Smooth muscle cell (in vitro differentiated cells): ENCODE data around the gene ARHGAP6. TPM values are rescaled to one million over a fixed set of nuclear protein-coding genes. Genes with fewer than 3 reads are reported as not detected.

Experiments
- DNase-seq: peaks from one replicate; lab custom pipeline; 2025; ENCODE audit not compliant: unreplicated experiment; lab: John Stamatoyannopoulos, UW
- H2AFZ ChIP-seq: fragments of 200-600 bp; sonication (generic); 2 replicates; pipeline ENCODE4 v1.6.0; 2016; ENCODE audit warnings: antibody characterized with exemption, low read depth, mild to moderate bottlenecking
- H3F3A ChIP-seq: fragments of 200-600 bp; sonication (generic); 2 replicates; pipeline ENCODE4 v1.6.0; 2017; ENCODE audit warnings: antibody characterized with exemption, low read depth
- H3K27ac ChIP-seq: fragments of 200-600 bp; sonication (generic); 2 replicates; pipeline ENCODE4 v1.5.1; 2016; ENCODE audit warnings: low read depth, mild to moderate bottlenecking
- H3K27me3 ChIP-seq: fragments of 200-600 bp; sonication (generic); 2 replicates; pipeline ENCODE4 v1.6.1; 2016; ENCODE audit warnings: low read depth, mild to moderate bottlenecking
- H3K36me3 ChIP-seq: fragments of 200-600 bp; sonication (generic); 2 replicates; pipeline ENCODE4 v1.5.1; 2016; ENCODE audit warnings: low read depth
- H3K4me1 ChIP-seq: fragments of 200-600 bp; sonication (generic); 2 replicates; pipeline ENCODE4 v1.5.1; 2016; ENCODE audit warnings: low read depth
- H3K4me2 ChIP-seq: fragments of 200-600 bp; sonication (generic); 2 replicates; pipeline ENCODE4 v1.6.0; 2016; ENCODE audit warnings: mild to moderate bottlenecking
- H3K4me3 ChIP-seq: fragments of 200-600 bp; sonication (generic); 2 replicates; pipeline ENCODE4 v1.5.1; 2016; ENCODE audit warnings: mild to moderate bottlenecking
- H3K79me2 ChIP-seq: fragments of 200-600 bp; sonication (generic); 2 replicates; pipeline ENCODE4 v1.6.0; 2016; ENCODE audit warnings: low read depth, mild to moderate bottlenecking
- H3K9ac ChIP-seq: fragments of 200-600 bp; sonication (generic); 2 replicates; pipeline ENCODE4 v1.6.0; 2016; ENCODE audit warnings: low read depth
- H3K9me3 ChIP-seq: fragments of 200-600 bp; sonication (generic); replicated peaks from 2 replicates; pipeline ENCODE4 v1.5.1; 2016; ENCODE audit warnings: low read depth
- H4K20me1 ChIP-seq: fragments of 200-600 bp; sonication (generic); 2 replicates; pipeline ENCODE4 v1.6.0; 2016; ENCODE audit warnings: low read depth
- CTCF ChIP-seq: fragments of 200-600 bp; sonication (generic); IDR thresholded peaks from 2 replicates; pipeline ENCODE4 v1.5.1; 2017; ENCODE audit warnings: borderline replicate concordance, mild to moderate bottlenecking, antibody characterized with exemption; ENCODE audit not compliant: insufficient read depth, poor library complexity, severe bottlenecking
- WGBS: methylation state at CpG from one replicate; pipeline ENCODE4 v1.1.7; 2016; ENCODE audit warnings: low lambda C conversion rate; 5-methylcytosine and 5-hydroxymethylcytosine counted together
- polyA plus RNA-seq: library from polyadenylated mRNA; unstranded; fragments of >200 nt; fragmentation: Nextera tagmentation; extraction: Ambion mirVana; gene quantifications from 2 replicates; pipeline ENCODE4 v1.2.1, GENCODE V29; 2016
- total RNA-seq: library from RNA; depleted of rRNA; stranded (reverse); fragments of >200 nt; gene quantifications from 2 replicates; pipeline ENCODE4 v1.2.3, GENCODE V29; 2014

The ARHGAP6 gene
- total and polyA plus RNA-seq, 2 experiments from 2014 or later, result 0.55 to 0.90 TPM

- Histone ChIP-seq H3K36me3 (no peaks in the 10 kb centered on the region), H2AFZ (no peak overlapping the region), H4K20me1 (no peaks in the 10 kb centered on the region), H3K27me3 (no peaks in the 10 kb centered on the region), H3K79me2 (no peaks in the 10 kb centered on the region), H3K9me3 (no peaks in the 10 kb centered on the region), H3K27ac (no peak overlapping the region), H3K4me3 (no peak overlapping the region), H3K9ac (no peak overlapping the region), H3F3A (no peaks in the 10 kb centered on the region), H3K4me1 (no peaks in the 10 kb centered on the region), H3K4me2 (no peak overlapping the region)
- DNase-seq, result no peak
- no peak for TF ChIP-seq CTCF
- 28% methylated on average over 2 of the region's 2 CpGs for WGBS
Measured at GRCh38 chrX:11282043-11282442, 383.7 kb downstream of the ARHGAP6 start.

- Histone ChIP-seq H3F3A (no peaks in the 10 kb centered on the region), H3K27ac (no peak overlapping the region), H2AFZ (no peak overlapping the region), H3K9me3 (no peaks in the 10 kb centered on the region), H3K79me2 (no peaks in the 10 kb centered on the region), H3K9ac (no peak overlapping the region), H3K4me1 (no peaks in the 10 kb centered on the region), H3K36me3 (no peaks in the 10 kb centered on the region), H3K4me2 (no peak overlapping the region), H4K20me1 (no peaks in the 10 kb centered on the region), H3K27me3 (no peaks in the 10 kb centered on the region), H3K4me3 (no peak overlapping the region)
- DNase-seq, result no peak
- WGBS, result 28% methylated on average over 1 of the region's 1 CpG
- TF ChIP-seq CTCF, result no peak
Measured at GRCh38 chrX:11273544-11273943, 392.2 kb downstream of the ARHGAP6 start.

GRCh38 chrX:11272863-11273262 lies 392.9 kb downstream of the ARHGAP6 start:
- no peak for DNase-seq
- Histone ChIP-seq H3K4me2 (no peak overlapping the region), H3K4me3 (no peak overlapping the region), H2AFZ (no peak overlapping the region), H3K4me1 (no peaks in the 10 kb centered on the region), H3K79me2 (no peaks in the 10 kb centered on the region), H3K27ac (no peak overlapping the region), H4K20me1 (no peaks in the 10 kb centered on the region), H3K36me3 (no peaks in the 10 kb centered on the region), H3K27me3 (no peaks in the 10 kb centered on the region), H3K9ac (no peak overlapping the region), H3F3A (no peaks in the 10 kb centered on the region), H3K9me3 (no peaks in the 10 kb centered on the region)
- WGBS, result 72% methylated on average over 5 of the region's 5 CpGs
- no peak for TF ChIP-seq CTCF

GRCh38 chrX:11272290-11272689 lies 393.4 kb downstream of the ARHGAP6 start:
- 76% methylated on average over 2 of the region's 2 CpGs for WGBS
- no peak overlapping the region for H3K4me2 ChIP-seq
- no peaks in the 10 kb centered on the region for H4K20me1 ChIP-seq
- no peak overlapping the region for H3K4me3 ChIP-seq
- no peaks in the 10 kb centered on the region for H3K79me2 ChIP-seq
- H3K9ac ChIP-seq, result no peak overlapping the region
- H3K36me3 ChIP-seq, result no peaks in the 10 kb centered on the region
- H3K27me3 ChIP-seq, result no peaks in the 10 kb centered on the region
- no peak overlapping the region for H2AFZ ChIP-seq
- H3K9me3 ChIP-seq, result no peaks in the 10 kb centered on the region
- TF ChIP-seq CTCF, result no peak
- no peak for DNase-seq
- H3K4me1 ChIP-seq, result no peaks in the 10 kb centered on the region
- no peak overlapping the region for H3K27ac ChIP-seq
- no peaks in the 10 kb centered on the region for H3F3A ChIP-seq
